ELR (cell line): ENCODE results near the gene WNT9B.

Experiments used
- DNase-seq: peaks from one replicate; pipeline ENCODE4 v3.0.0-alpha.2; 2015; ENCODE audit warnings: low read depth

Gene WNT9B

GRCh38 chr17:46884552-46884951, 33.2 kb downstream of the WNT9B start:
- no peak for DNase-seq

GRCh38 chr17:46885415-46886309, 34.3 kb downstream of the WNT9B start:
- no peak for DNase-seq

GRCh38 chr17:46886310-46886663, 34.9 kb downstream of the WNT9B start:
- no peak for DNase-seq

- DNase-seq: no peak
Measured at GRCh38 chr17:46887717-46888116, 36.3 kb downstream of the WNT9B start.

GRCh38 chr17:46888727-46889126, 37.3 kb downstream of the WNT9B start:
- DNase-seq: no peak

GRCh38 chr17:46889519-46889918, 38.1 kb downstream of the WNT9B start:
- no peak for DNase-seq

GRCh38 chr17:46889992-46890564, 38.7 kb downstream of the WNT9B start:
- DNase-seq: no peak

GRCh38 chr17:46890638-46891037, 39.3 kb downstream of the WNT9B start:
- DNase-seq: no peak

- no peak for DNase-seq
Measured at GRCh38 chr17:46892192-46892703, 40.9 kb downstream of the WNT9B start.

GRCh38 chr17:46894024-46894423, 42.6 kb downstream of the WNT9B start:
- no peak for DNase-seq

GRCh38 chr17:46894476-46895151, 43.2 kb downstream of the WNT9B start:
- DNase-seq: no peak

GRCh38 chr17:46895171-46895570, 43.8 kb downstream of the WNT9B start:
- no peak for DNase-seq

- no peak for DNase-seq
Measured at GRCh38 chr17:46896991-46897390, 45.6 kb downstream of the WNT9B start.

- DNase-seq: no peak
Measured at GRCh38 chr17:46898364-46898763, 47.0 kb downstream of the WNT9B start.

GRCh38 chr17:46898860-46899259, 47.5 kb downstream of the WNT9B start:
- no peak for DNase-seq

GRCh38 chr17:46901291-46901690, 49.9 kb downstream of the WNT9B start:
- DNase-seq: no peak

- no peak for DNase-seq
Measured at GRCh38 chr17:46903762-46904672, 52.6 kb downstream of the WNT9B start.

GRCh38 chr17:46908068-46908737, 56.8 kb downstream of the WNT9B start:
- DNase-seq: no peak

GRCh38 chr17:46910179-46910927, 59.0 kb downstream of the WNT9B start:
- DNase-seq: no peak

- no peak for DNase-seq
Measured at GRCh38 chr17:46911311-46911710, 59.9 kb downstream of the WNT9B start.

- peak; percentile 86 for DNase-seq
Measured at GRCh38 chr17:46915596-46915995, 64.2 kb downstream of the WNT9B start.
